K562 (cell line): Measurements from ENCODE around the gene ACTBL2. TPM values are rescaled to one million over a fixed set of nuclear protein-coding genes. Genes with fewer than 3 reads are reported as not detected.

Source experiments
- ATAC-seq: fragments of 200-7000 bp; cut with Tn5 transposase; 3 replicates; pipeline ENCODE4 v1.9.1; 2020; ENCODE audit warnings: moderate library complexity
- BruUV-seq: library from RNA; stranded (reverse); fragments of 400-500 nt; replicated peaks from 2 replicates; lab custom pipeline; 2021; lab: Mats Ljungman, UMichigan
- CTCF ChIA-PET: fragments of 300-600 bp; formaldehyde crosslinking; extraction: SDS; loops from one replicate; lab custom pipeline; 2021; ENCODE audit warnings: low intra/inter-chr PET ratio; lab: Yijun Ruan, JAX
- POLR2A ChIA-PET: fragments of 300-600, 350-650 bp; sonication (Branson Sonifier 250); formaldehyde crosslinking; extraction: SDS; loops from one replicate; lab custom pipeline; 2021; ENCODE audit warnings: antibody characterized with exemption, inconsistent platforms; lab: Yijun Ruan, JAX
- DNase-seq, 4 experiments: peaks; one replicate each; pipeline versions ENCODE4 v3.0.0 to v3.0.0-alpha.2; 2011 to 2018; ENCODE audit warnings: low spot score in 3 of 4, mixed read lengths in 3 of 4; ENCODE audit errors: extremely low read depth in 1 of 4
- FAIRE-seq: peaks from 2 replicates; lab custom pipeline; 2011; peaks lifted over from hg19 to GRCh38; lab: Jason Lieb, UNC
- H2AFZ ChIP-seq: 2 replicates; pipeline ENCODE4 v1.6.0; 2011; ENCODE audit warnings: low read depth, low read length, control low read depth, inconsistent platforms
- H3K27ac ChIP-seq: fragments of 200-600 bp; 3 replicates; pipeline ENCODE4 v1.8.0; 2011; ENCODE audit warnings: low read depth, mild to moderate bottlenecking, control low read depth, inconsistent platforms, low read length, moderate library complexity, mixed read lengths; ENCODE audit errors: extremely low read depth
- H3K27me3 ChIP-seq, 2 experiments: fragments of 300-600 bp in 1 of 2; 2 replicates in 1 of 2; 3 replicates in 1 of 2; pipeline versions ENCODE4 v1.6.0 to v1.8.0; 2011; ENCODE audit warnings: inconsistent platforms in 2 of 2, low read length in 2 of 2, mild to moderate bottlenecking in 1 of 2, mixed read lengths in 1 of 2, moderate library complexity in 1 of 2; ENCODE audit not compliant: control insufficient read depth in 2 of 2, insufficient read depth in 2 of 2
- H3K36me3 ChIP-seq: fragments of 300-600 bp; 3 replicates; pipeline ENCODE4 v1.8.0; 2011; ENCODE audit warnings: mild to moderate bottlenecking, low read length, inconsistent platforms; ENCODE audit not compliant: control insufficient read depth, insufficient read depth
- H3K4me1 ChIP-seq, 2 experiments: fragments of 200-600 bp in 1 of 2; replicated peaks in 1 of 2; 2 replicates in 1 of 2; 3 replicates in 1 of 2; pipeline versions ENCODE4 v1.5.1 to v1.8.0; 2011; ENCODE audit warnings: inconsistent platforms in 2 of 2, low read length in 2 of 2, mild to moderate bottlenecking in 1 of 2, mixed read lengths in 1 of 2, moderate library complexity in 1 of 2; ENCODE audit not compliant: control insufficient read depth in 2 of 2, insufficient read depth in 2 of 2
- H3K4me2 ChIP-seq: 2 replicates; pipeline ENCODE4 v1.6.1; 2011; ENCODE audit warnings: low read length, control low read depth, inconsistent platforms, mixed read lengths; ENCODE audit not compliant: insufficient read depth
- H3K4me3 ChIP-seq: fragments of 200-600 bp; sonication (generic), shearing (Covaris generic); 2 replicates; pipeline ENCODE4 v1.5.1; 2016; ENCODE audit warnings: control low read depth, inconsistent platforms
- H3K79me2 ChIP-seq: fragments of 200-600 bp; 3 replicates; pipeline ENCODE4 v1.8.0; 2011; ENCODE audit warnings: low read length, inconsistent platforms; ENCODE audit not compliant: control insufficient read depth, insufficient read depth
- H3K9ac ChIP-seq, 2 experiments: 2 replicates each; pipeline versions ENCODE4 v1.6.0 to v1.6.1; 2011; ENCODE audit warnings: low read depth in 2 of 2, low read length in 2 of 2, control low read depth in 1 of 2, inconsistent platforms in 1 of 2, mild to moderate bottlenecking in 1 of 2, mixed read lengths in 1 of 2; ENCODE audit not compliant: insufficient read depth in 1 of 2
- H3K9me1 ChIP-seq: one replicate; pipeline ENCODE4 v1.6.0; 2011; ENCODE audit warnings: inconsistent platforms, mild to moderate bottlenecking, low read length, moderate library complexity; ENCODE audit not compliant: control insufficient read depth, insufficient read depth
- H3K9me3 ChIP-seq: replicated peaks from 2 replicates; pipeline ENCODE4 v1.5.1; 2011; ENCODE audit warnings: low read depth, low read length, inconsistent platforms; ENCODE audit not compliant: control insufficient read depth, insufficient read depth
- H4K20me1 ChIP-seq: replicated peaks from 2 replicates; pipeline ENCODE4 v1.6.1; 2011; ENCODE audit warnings: low read length, inconsistent platforms, mixed read lengths; ENCODE audit not compliant: control insufficient read depth, insufficient read depth
- ATF7 ChIP-seq: fragments of 450-650 bp; IDR thresholded peaks from 2 replicates; pipeline ENCODE4 v1.7.1; 2014; ENCODE audit warnings: mild to moderate bottlenecking, moderate library complexity
- BRF2 ChIP-seq: IDR thresholded peaks from 3 replicates; pipeline ENCODE4 v1.6.1; 2011; ENCODE audit warnings: borderline replicate concordance, mild to moderate bottlenecking; ENCODE audit not compliant: insufficient read length, insufficient read depth
- CTCF ChIP-seq, 3 experiments: IDR thresholded peaks in 2 of 3; conservative IDR thresholded peaks in 1 of 3; 2 replicates each; pipeline ENCODE4 v1.5.1; 2011 to 2012; ENCODE audit warnings: low read length in 3 of 3, mild to moderate bottlenecking in 3 of 3, control low read depth in 2 of 3, improper control_type of control experiment in 1 of 3, inconsistent platforms in 1 of 3, low read depth in 1 of 3, mixed read lengths in 1 of 3, moderate library complexity in 1 of 3; ENCODE audit not compliant: insufficient read depth in 2 of 3
- ETV1 ChIP-seq: fragments of 450-650 bp; conservative IDR thresholded peaks from 2 replicates; pipeline ENCODE4 v1.6.1; 2016; ENCODE audit warnings: missing genetic modification characterization, control low read depth, low read depth, missing compliant biosample characterization
- MCM3 ChIP-seq: fragments of 450-650 bp; IDR thresholded peaks from 2 replicates; pipeline ENCODE4 v1.6.1; 2016
- PML ChIP-seq: IDR thresholded peaks from 2 replicates; pipeline ENCODE4 v1.6.1; 2012; ENCODE audit warnings: low read length, inconsistent platforms
- SOX6 ChIP-seq: fragments of 450-650 bp; IDR thresholded peaks from 2 replicates; pipeline ENCODE4 v1.6.1; 2014; ENCODE audit warnings: mild to moderate bottlenecking
- TGIF2 ChIP-seq: sonication (generic); formaldehyde crosslinking; IDR thresholded peaks from 2 replicates; pipeline ENCODE4 v1.8.1; 2022; ENCODE audit warnings: mild to moderate bottlenecking, missing genetic modification reagents, moderate library complexity
- XRCC3 ChIP-seq: fragments of 450-650 bp; IDR thresholded peaks from 2 replicates; pipeline ENCODE4 v1.6.1; 2017; ENCODE audit warnings: mild to moderate bottlenecking, moderate library complexity
- ZBTB1 ChIP-seq: sonication (generic); formaldehyde crosslinking; IDR thresholded peaks from 2 replicates; pipeline ENCODE4 v1.8.1; 2023; ENCODE audit warnings: missing genetic modification reagents, low read depth, mild to moderate bottlenecking, borderline replicate concordance
- ZMIZ1 ChIP-seq, 2 experiments: fragments of 150-350 bp in 1 of 2; IDR thresholded peaks; 2 replicates each; pipeline ENCODE4 v1.6.1; 2012 to 2016; ENCODE audit warnings: low read depth in 2 of 2, low read length in 2 of 2, mild to moderate bottlenecking in 1 of 2, moderate library complexity in 1 of 2
- ZNF445 ChIP-seq: fragments of 250-450 bp; sonication (Bioruptor Pico); IDR thresholded peaks from 2 replicates; pipeline ENCODE4 v1.4.0; 2020; ENCODE audit warnings: low read depth, mild to moderate bottlenecking, moderate library complexity
- ZNF764 ChIP-seq: fragments of 250-450 bp; sonication (Bioruptor Pico); IDR thresholded peaks from 2 replicates; pipeline ENCODE4 v1.4.0; 2020; ENCODE audit warnings: low read depth, mild to moderate bottlenecking, moderate library complexity
- in situ Hi-C: fragments of 300-500 bp; cut with MboI; formaldehyde crosslinking; loops from 4 replicates; pipeline ENCODE4 v1.15.0; 2018; ENCODE audit warnings: inconsistent platforms, mixed read lengths
- intact Hi-C: fragments of 100-400 bp; cut with micrococcal nuclease; formaldehyde crosslinking; loops from 2 replicates; pipeline ENCODE4 v1.14.2; 2022
- polyA plus RNA-seq, 8 experiments: library from polyadenylated mRNA; depleted of rRNA in 4 of 8; stranded (reverse) in 5 of 8; unstranded in 3 of 8; fragments of >200 nt; fragmentation: Nextera tagmentation in 2 of 8; fragmentation: Illumina TruSeq in 1 of 8; extraction: Ambion mirVana in 2 of 8; extraction: Trizol in 1 of 8; gene quantifications; 2 replicates each; pipeline versions ENCODE4 v1.2.1 to v1.2.3, GENCODE V29; 2011 to 2014; ENCODE audit warnings: inconsistent platforms in 1 of 8, missing spikeins in 1 of 8
- total RNA-seq, 7 experiments: library from RNA; depleted of rRNA in 6 of 7; stranded (reverse); fragments of >200 nt in 6 of 7; fragmentation: Illumina TruSeq in 2 of 7; extraction: Trizol in 2 of 7; gene quantifications; 2 replicates each; pipeline versions ENCODE4 v1.2.1 to v1.2.3, GENCODE V29; 2011 to 2021; ENCODE audit warnings: low replicate concordance in 1 of 7

Gene ACTBL2
- total and polyA plus RNA-seq, 9 of the 15 experiments (the other 6 are each of a cell fraction or from before 2014, with no cell fraction given) = not detected

- no peaks in the 10 kb centered on the region for H3K36me3 ChIP-seq
- H2AFZ ChIP-seq = no peak overlapping the region
- no peaks in the 10 kb centered on the region for H4K20me1 ChIP-seq
- intact Hi-C loops = no loop called here
- TF ChIP-seq ETV1 (tag) (no peak), TGIF2 (CRISPR knock-in tag) (no peak), ZNF764 (CRISPR knock-in tag) (no peak), ZMIZ1 (IDR thresholded peaks at IDR 0.05; ENCODE audit: low read depth in 2 of 2, low read length in 2 of 2) (no peak), ZNF445 (CRISPR knock-in tag) (no peak), XRCC3 (no peak), BRF2 (no peak), ZBTB1 (CRISPR knock-in tag) (no peak), ATF7 (no peak), PML (no peak), MCM3 (no peak), CTCF (IDR thresholded peaks at IDR 0.05 in 2 of 3, conservative IDR thresholded peaks at IDR 0.05 in 1 of 3; ENCODE audit: insufficient read depth in 2 of 3, low read depth in 1 of 3, low read length in 3 of 3) (no peak), SOX6 (no peak)
- FAIRE-seq = no peak
- no peak overlapping the region for H3K9ac ChIP-seq
- no peaks in the 10 kb centered on the region for H3K9me1 ChIP-seq
- no peak overlapping the region for H3K4me2 ChIP-seq
- no peak for DNase-seq
- no peak overlapping the region for H3K27ac ChIP-seq
- H3K4me1 ChIP-seq = no peaks in the 10 kb centered on the region
- ChIA-PET CTCF (no interaction called here), POLR2A (no interaction called here)
- no peaks in the 10 kb centered on the region for H3K9me3 ChIP-seq
- H3K79me2 ChIP-seq = no peaks in the 10 kb centered on the region
- in situ Hi-C loops = no loop called here
- H3K4me3 ChIP-seq = no peak overlapping the region
- peaks cover 2 to 11% of the 10 kb centered on the region in 2 experiments; a peak in 1 of 5 replicates for H3K27me3 ChIP-seq
- BruUV-seq = no TSS peak
- no peak for ATAC-seq
Measured at GRCh38 chr5:57452885-57453284, 29.7 kb downstream of the ACTBL2 start.
